Lower leg skin (tissue), 4 donors: ENCODE data around the gene ZNF787. TPM values are rescaled to one million over a fixed set of nuclear protein-coding genes. Genes with fewer than 3 reads are reported as not detected.
"Not testable (repeated sequence)": the region's sequence is repeated elsewhere in the genome, so short reads cannot be mapped to it uniquely, and the experiment has no call there.

ENCODE experiments used
- DNase-seq, 2 donors: peaks; one replicate each; pipeline ENCODE4 v3.0.0-alpha.2; 2019; ENCODE audit warnings: low spot score in 2 of 2
- H3K4me3 ChIP-seq: fragments of 200-600 bp; sonication (generic); 2 replicates; pipeline ENCODE4 v1.5.1; 2017; ENCODE audit warnings: mild to moderate bottlenecking, low read depth; ENCODE audit not compliant: poor library complexity, severe bottlenecking
- CTCF ChIP-seq, 3 donors: fragments of 450-650 bp; IDR thresholded peaks; one replicate each; pipeline ENCODE4 v1.5.1; 2016; ENCODE audit warnings: antibody characterized with exemption in 3 of 3, mild to moderate bottlenecking in 3 of 3, moderate library complexity in 2 of 3
- POLR2A ChIP-seq, 2 donors: fragments of 450-650 bp; IDR thresholded peaks; one replicate each; pipeline ENCODE4 v1.6.1; 2016 to 2017; ENCODE audit warnings: antibody characterized with exemption in 2 of 2, mild to moderate bottlenecking in 1 of 2, moderate library complexity in 1 of 2
- WGBS, 2 donors: methylation state at CpG; one replicate each; pipeline ENCODE4 v1.1.5; 2018; 5-methylcytosine and 5-hydroxymethylcytosine counted together
- intact Hi-C: fragments of 100-400 bp; cut with DNase I; formaldehyde crosslinking; loops from one replicate; pipeline ENCODE4 v1.15.0; 2023; ENCODE audit warnings: low total_unique reads
- total RNA-seq, 4 donors: library from RNA; depleted of rRNA; stranded (reverse); fragments of >200 nt; gene quantifications; one replicate each; pipeline ENCODE4 v1.1.0, GENCODE V29; 2016

ZNF787 gene
- total RNA-seq, 4 donors from 2014 or later, result 11.6 to 21.5 (median 19.9) TPM

- intact Hi-C loops, result no loop called here
- TF ChIP-seq CTCF (IDR thresholded peaks at IDR 0.05) (no peak), POLR2A (IDR thresholded peaks at IDR 0.05) (no peak)
- DNase-seq, result no peak
- 16 to 24% methylated on average over 17 to 23 of the region's 24 CpGs for WGBS, 2 donors
- no peak overlapping the region for H3K4me3 ChIP-seq
Measured at GRCh38 chr19:56108447-56109195, 12.5 kb downstream of the ZNF787 start.

- DNase-seq, result no peak
- H3K4me3 ChIP-seq, result no peak overlapping the region
- intact Hi-C loops, result no loop called here
- 47 to 54% methylated on average over 27 of the region's 27 CpGs for WGBS, 2 donors
- TF ChIP-seq POLR2A (IDR thresholded peaks at IDR 0.05), result no peak
- TF ChIP-seq CTCF (IDR thresholded peaks at IDR 0.05), result no peak
Measured at GRCh38 chr19:56107626-56108351, 13.3 kb downstream of the ZNF787 start.

DNA sequence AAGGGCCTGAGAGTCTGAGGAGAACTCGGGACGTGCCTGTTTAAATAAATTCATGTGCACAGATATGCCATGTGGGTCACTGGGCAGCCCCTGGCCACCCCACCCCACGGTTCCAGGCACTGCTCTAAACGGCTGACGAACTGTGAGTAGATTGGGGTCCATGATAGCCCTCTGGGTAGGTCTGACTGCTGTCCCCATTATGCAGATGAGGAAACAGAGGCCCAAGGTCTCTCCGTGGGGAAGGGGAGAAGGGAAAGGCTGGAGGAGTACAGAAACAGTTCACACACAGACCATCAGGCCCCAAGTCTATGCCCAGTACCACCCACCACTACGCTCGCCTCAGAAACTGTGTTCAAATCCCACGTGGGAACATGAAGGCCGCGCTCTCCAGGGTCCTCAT, 14.1 kb downstream of the ZNF787 start:
- H3K4me3 ChIP-seq, result no peak overlapping the region
- no peak for TF ChIP-seq POLR2A (IDR thresholded peaks at IDR 0.05)
- no peak for TF ChIP-seq CTCF (IDR thresholded peaks at IDR 0.05)
- DNase-seq, result no peak
- 91 to 92% methylated on average over 11 of the region's 11 CpGs for WGBS, 2 donors
- intact Hi-C loops, result loop anchor here (1.0 kb wide), 1 partner anchor 29 kb away; no protein-coding TSS in a partner anchor

- intact Hi-C loops, result loop anchor here (1.0 kb wide), 1 partner anchor 30 kb away; no protein-coding TSS in a partner anchor
- TF ChIP-seq CTCF (IDR thresholded peaks at IDR 0.05) (no peak), POLR2A (IDR thresholded peaks at IDR 0.05) (no peak)
- no peak overlapping the region for H3K4me3 ChIP-seq
- WGBS, 2 donors, result 85 to 87% methylated on average over 26 to 27 of the region's 27 CpGs
- no peak for DNase-seq
Measured at GRCh38 chr19:56106397-56106849, 14.7 kb downstream of the ZNF787 start.

GRCh38 chr19:56105831-56106396, 15.2 kb downstream of the ZNF787 start:
- H3K4me3 ChIP-seq, DNase-seq: not testable (repeated sequence)
- intact Hi-C loops, result loop anchor here (1.0 kb wide), 1 partner anchor 30 kb away; no protein-coding TSS in a partner anchor
- WGBS, 2 donors, result 92 to 94% methylated on average over 61 of the region's 61 CpGs
